ENCODE measurements around the gene CFAP91. TPM values are rescaled to one million over a fixed set of nuclear protein-coding genes. Genes with fewer than 3 reads are reported as not detected.

CFAP91 gene
- total and polyA plus RNA-seq, 9 of the 15 experiments (the other 6 are each of a cell fraction or from before 2014, with no cell fraction given): not detected

GRCh38 chr3:119676771-119677640 lies 25.8 kb upstream of the CFAP91 start, which contains the start of gene COX17 (continued):
- TF ChIP-seq RBFOX2 (IDR thresholded peaks at IDR 0.05; ENCODE audit: low read depth, low read length) (peak; percentile 90), MXI1 (IDR thresholded peaks at IDR 0.05; ENCODE audit: low read depth, low read length) (no peak), MTA3 (IDR thresholded peaks at IDR 0.05; ENCODE audit: borderline replicate concordance) (peak; percentile 68; the same call in 1 of the 2 replicates), GABPA (tag; conservative IDR thresholded peaks at IDR 0.05; ENCODE audit: low read depth) (peak; percentile 92), BMI1 (IDR thresholded peaks at IDR 0.05; ENCODE audit: low read length) (no peak), SMAD3 (CRISPR knock-in tag; conservative IDR thresholded peaks at IDR 0.05) (0 out of 2 replicates have a peak, but pooled peaks have one; percentile 13), MBD2 (IDR thresholded peaks at IDR 0.05; ENCODE audit: borderline replicate concordance, low read depth) (0 out of 2 replicates have a peak, but pooled peaks have one; percentile 33), PURB (CRISPR knock-in tag; IDR thresholded peaks at IDR 0.05; ENCODE audit: low read depth) (no peak), RBM34 (IDR thresholded peaks at IDR 0.05; ENCODE audit: borderline replicate concordance, insufficient read depth, low read length) (peak; percentile 100), GATA2 (CRISPR knock-in tag; IDR thresholded peaks at IDR 0.05) (no peak)
- TF ChIP-seq, protein P1, sequence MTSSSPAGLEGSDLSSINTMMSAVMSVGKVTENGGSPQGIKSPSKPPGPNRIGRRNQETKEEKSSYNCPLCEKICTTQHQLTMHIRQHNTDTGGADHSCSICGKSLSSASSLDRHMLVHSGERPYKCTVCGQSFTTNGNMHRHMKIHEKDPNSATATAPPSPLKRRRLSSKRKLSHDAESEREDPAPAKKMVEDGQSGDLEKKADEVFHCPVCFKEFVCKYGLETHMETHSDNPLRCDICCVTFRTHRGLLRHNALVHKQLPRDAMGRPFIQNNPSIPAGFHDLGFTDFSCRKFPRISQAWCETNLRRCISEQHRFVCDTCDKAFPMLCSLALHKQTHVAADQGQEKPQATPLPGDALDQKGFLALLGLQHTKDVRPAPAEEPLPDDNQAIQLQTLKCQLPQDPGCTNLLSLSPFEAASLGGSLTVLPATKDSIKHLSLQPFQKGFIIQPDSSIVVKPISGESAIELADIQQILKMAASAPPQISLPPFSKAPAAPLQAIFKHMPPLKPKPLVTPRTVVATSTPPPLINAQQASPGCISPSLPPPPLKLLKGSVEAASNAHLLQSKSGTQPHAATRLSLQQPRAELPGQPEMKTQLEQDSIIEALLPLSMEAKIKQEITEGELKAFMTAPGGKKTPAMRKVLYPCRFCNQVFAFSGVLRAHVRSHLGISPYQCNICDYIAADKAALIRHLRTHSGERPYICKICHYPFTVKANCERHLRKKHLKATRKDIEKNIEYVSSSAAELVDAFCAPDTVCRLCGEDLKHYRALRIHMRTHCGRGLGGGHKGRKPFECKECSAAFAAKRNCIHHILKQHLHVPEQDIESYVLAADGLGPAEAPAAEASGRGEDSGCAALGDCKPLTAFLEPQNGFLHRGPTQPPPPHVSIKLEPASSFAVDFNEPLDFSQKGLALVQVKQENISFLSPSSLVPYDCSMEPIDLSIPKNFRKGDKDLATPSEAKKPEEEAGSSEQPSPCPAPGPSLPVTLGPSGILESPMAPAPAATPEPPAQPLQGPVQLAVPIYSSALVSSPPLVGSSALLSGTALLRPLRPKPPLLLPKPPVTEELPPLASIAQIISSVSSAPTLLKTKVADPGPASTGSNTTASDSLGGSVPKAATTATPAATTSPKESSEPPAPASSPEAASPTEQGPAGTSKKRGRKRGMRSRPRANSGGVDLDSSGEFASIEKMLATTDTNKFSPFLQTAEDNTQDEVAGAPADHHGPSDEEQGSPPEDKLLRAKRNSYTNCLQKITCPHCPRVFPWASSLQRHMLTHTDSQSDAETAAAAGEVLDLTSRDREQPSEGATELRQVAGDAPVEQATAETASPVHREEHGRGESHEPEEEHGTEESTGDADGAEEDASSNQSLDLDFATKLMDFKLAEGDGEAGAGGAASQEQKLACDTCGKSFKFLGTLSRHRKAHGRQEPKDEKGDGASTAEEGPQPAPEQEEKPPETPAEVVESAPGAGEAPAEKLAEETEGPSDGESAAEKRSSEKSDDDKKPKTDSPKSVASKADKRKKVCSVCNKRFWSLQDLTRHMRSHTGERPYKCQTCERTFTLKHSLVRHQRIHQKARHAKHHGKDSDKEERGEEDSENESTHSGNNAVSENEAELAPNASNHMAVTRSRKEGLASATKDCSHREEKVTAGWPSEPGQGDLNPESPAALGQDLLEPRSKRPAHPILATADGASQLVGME (CRISPR knock-in tag; IDR thresholded peaks at IDR 0.05): 0 out of 2 replicates have a peak, but pooled peaks have one; percentile 37
- TF ChIP-seq, protein P2, sequence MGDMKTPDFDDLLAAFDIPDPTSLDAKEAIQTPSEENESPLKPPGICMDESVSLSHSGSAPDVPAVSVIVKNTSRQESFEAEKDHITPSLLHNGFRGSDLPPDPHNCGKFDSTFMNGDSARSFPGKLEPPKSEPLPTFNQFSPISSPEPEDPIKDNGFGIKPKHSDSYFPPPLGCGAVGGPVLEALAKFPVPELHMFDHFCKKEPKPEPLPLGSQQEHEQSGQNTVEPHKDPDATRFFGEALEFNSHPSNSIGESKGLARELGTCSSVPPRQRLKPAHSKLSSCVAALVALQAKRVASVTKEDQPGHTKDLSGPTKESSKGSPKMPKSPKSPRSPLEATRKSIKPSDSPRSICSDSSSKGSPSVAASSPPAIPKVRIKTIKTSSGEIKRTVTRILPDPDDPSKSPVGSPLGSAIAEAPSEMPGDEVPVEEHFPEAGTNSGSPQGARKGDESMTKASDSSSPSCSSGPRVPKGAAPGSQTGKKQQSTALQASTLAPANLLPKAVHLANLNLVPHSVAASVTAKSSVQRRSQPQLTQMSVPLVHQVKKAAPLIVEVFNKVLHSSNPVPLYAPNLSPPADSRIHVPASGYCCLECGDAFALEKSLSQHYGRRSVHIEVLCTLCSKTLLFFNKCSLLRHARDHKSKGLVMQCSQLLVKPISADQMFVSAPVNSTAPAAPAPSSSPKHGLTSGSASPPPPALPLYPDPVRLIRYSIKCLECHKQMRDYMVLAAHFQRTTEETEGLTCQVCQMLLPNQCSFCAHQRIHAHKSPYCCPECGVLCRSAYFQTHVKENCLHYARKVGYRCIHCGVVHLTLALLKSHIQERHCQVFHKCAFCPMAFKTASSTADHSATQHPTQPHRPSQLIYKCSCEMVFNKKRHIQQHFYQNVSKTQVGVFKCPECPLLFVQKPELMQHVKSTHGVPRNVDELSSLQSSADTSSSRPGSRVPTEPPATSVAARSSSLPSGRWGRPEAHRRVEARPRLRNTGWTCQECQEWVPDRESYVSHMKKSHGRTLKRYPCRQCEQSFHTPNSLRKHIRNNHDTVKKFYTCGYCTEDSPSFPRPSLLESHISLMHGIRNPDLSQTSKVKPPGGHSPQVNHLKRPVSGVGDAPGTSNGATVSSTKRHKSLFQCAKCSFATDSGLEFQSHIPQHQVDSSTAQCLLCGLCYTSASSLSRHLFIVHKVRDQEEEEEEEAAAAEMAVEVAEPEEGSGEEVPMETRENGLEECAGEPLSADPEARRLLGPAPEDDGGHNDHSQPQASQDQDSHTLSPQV (IDR thresholded peaks at IDR 0.05): 0 out of 2 replicates have a peak, but pooled peaks have one; percentile 28
- TF ChIP-seq, protein P3, sequence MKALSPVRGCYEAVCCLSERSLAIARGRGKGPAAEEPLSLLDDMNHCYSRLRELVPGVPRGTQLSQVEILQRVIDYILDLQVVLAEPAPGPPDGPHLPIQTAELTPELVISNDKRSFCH (CRISPR knock-in tag; IDR thresholded peaks at IDR 0.05): no peak
- TF ChIP-seq, protein P3 (tag; IDR thresholded peaks at IDR 0.05): no peak
- TF ChIP-seq, protein P4, sequence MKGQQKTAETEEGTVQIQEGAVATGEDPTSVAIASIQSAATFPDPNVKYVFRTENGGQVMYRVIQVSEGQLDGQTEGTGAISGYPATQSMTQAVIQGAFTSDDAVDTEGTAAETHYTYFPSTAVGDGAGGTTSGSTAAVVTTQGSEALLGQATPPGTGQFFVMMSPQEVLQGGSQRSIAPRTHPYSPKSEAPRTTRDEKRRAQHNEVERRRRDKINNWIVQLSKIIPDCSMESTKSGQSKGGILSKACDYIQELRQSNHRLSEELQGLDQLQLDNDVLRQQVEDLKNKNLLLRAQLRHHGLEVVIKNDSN (CRISPR knock-in tag; IDR thresholded peaks at IDR 0.05): no peak
